RWPE2 (cell line): ENCODE data around the gene SMPX.

Source experiments
- ATAC-seq: fragments of 200-7000 bp; cut with Tn5 transposase; 3 replicates; pipeline ENCODE4 v1.9.1; 2021; ENCODE audit warnings: low read depth
- DNase-seq: peaks from one replicate; pipeline ENCODE4 v3.0.0-alpha.2; 2020; ENCODE audit warnings: low spot score
- H3K27ac ChIP-seq: fragments of 450-650 bp; 2 replicates; pipeline ENCODE4 v1.5.1; 2017; ENCODE audit warnings: mild to moderate bottlenecking; ENCODE audit not compliant: poor library complexity, severe bottlenecking
- H3K27me3 ChIP-seq: fragments of 250-450 bp; sonication (Bioruptor Pico); 2 replicates; pipeline ENCODE4 v1.5.1; 2021; ENCODE audit warnings: mild to moderate bottlenecking, moderate library complexity; ENCODE audit not compliant: insufficient read depth, poor library complexity, severe bottlenecking
- H3K36me3 ChIP-seq: fragments of 250-450 bp; sonication (Bioruptor Pico); 2 replicates; pipeline ENCODE4 v1.5.1; 2020; ENCODE audit warnings: low read depth, mild to moderate bottlenecking, moderate library complexity
- H3K4me1 ChIP-seq: fragments of 250-450 bp; sonication (Bioruptor Pico); 2 replicates; pipeline ENCODE4 v1.5.1; 2021; ENCODE audit warnings: mild to moderate bottlenecking, moderate library complexity; ENCODE audit not compliant: insufficient read depth, poor library complexity, severe bottlenecking
- H3K4me3 ChIP-seq: fragments of 250-450 bp; sonication (Bioruptor Pico); 2 replicates; pipeline ENCODE4 v1.5.1; 2021; ENCODE audit warnings: mild to moderate bottlenecking, moderate library complexity; ENCODE audit not compliant: severe bottlenecking
- H3K9me3 ChIP-seq: fragments of 250-450 bp; sonication (Bioruptor Pico); 2 replicates; pipeline ENCODE4 v1.5.1; 2021; ENCODE audit warnings: mild to moderate bottlenecking, moderate library complexity; ENCODE audit not compliant: severe bottlenecking
- CTCF ChIP-seq: fragments of 450-650 bp; IDR thresholded peaks from one replicate; pipeline ENCODE4 v1.5.1; 2017; ENCODE audit warnings: mild to moderate bottlenecking, moderate library complexity; ENCODE audit not compliant: poor library complexity, severe bottlenecking

SMPX gene

GRCh38 chrX:21735038-21735767 is 22.7 kb downstream of the SMPX start:
- no peak for ATAC-seq
- no peak for DNase-seq
- Histone ChIP-seq H3K27me3 (no peaks in the 10 kb centered on the region), H3K9me3 (no peaks in the 10 kb centered on the region), H3K36me3 (no peaks in the 10 kb centered on the region), H3K27ac (no peak overlapping the region), H3K4me3 (no peak overlapping the region), H3K4me1 (no peaks in the 10 kb centered on the region)
- TF ChIP-seq CTCF, result no peak

- Histone ChIP-seq H3K9me3 (no peaks in the 10 kb centered on the region), H3K36me3 (no peaks in the 10 kb centered on the region), H3K4me1 (no peaks in the 10 kb centered on the region), H3K27me3 (no peaks in the 10 kb centered on the region), H3K4me3 (no peak overlapping the region), H3K27ac (no peak overlapping the region)
- no peak for TF ChIP-seq CTCF
- no peak for ATAC-seq
- DNase-seq, result no peak
Measured at GRCh38 chrX:21734175-21734574, 23.7 kb downstream of the SMPX start.

- Histone ChIP-seq H3K27ac (no peak overlapping the region), H3K9me3 (no peaks in the 10 kb centered on the region), H3K36me3 (no peaks in the 10 kb centered on the region), H3K4me1 (no peaks in the 10 kb centered on the region), H3K4me3 (no peak overlapping the region), H3K27me3 (no peaks in the 10 kb centered on the region)
- ATAC-seq, result no peak
- no peak for DNase-seq
- TF ChIP-seq CTCF, result no peak
Measured at GRCh38 chrX:21733705-21734104, 24.2 kb downstream of the SMPX start.

GRCh38 chrX:21730026-21730425 is 27.9 kb downstream of the SMPX start:
- DNase-seq (no peak), ATAC-seq (no peak)
- H3K27me3 ChIP-seq, result no peaks in the 10 kb centered on the region
- H3K36me3 ChIP-seq, result no peaks in the 10 kb centered on the region
- no peak overlapping the region for H3K4me3 ChIP-seq
- no peaks in the 10 kb centered on the region for H3K9me3 ChIP-seq
- no peak for TF ChIP-seq CTCF
- H3K4me1 ChIP-seq, result no peaks in the 10 kb centered on the region
- no peak overlapping the region for H3K27ac ChIP-seq

- no peaks in the 10 kb centered on the region for H3K27me3 ChIP-seq
- no peak overlapping the region for H3K27ac ChIP-seq
- H3K4me1 ChIP-seq, result no peaks in the 10 kb centered on the region
- no peaks in the 10 kb centered on the region for H3K36me3 ChIP-seq
- ATAC-seq, result no peak
- no peak for TF ChIP-seq CTCF
- H3K9me3 ChIP-seq, result no peaks in the 10 kb centered on the region
- no peak for DNase-seq
- no peak overlapping the region for H3K4me3 ChIP-seq
Measured at GRCh38 chrX:21728276-21728968, 29.5 kb downstream of the SMPX start.
